GM12878 (cell line): ENCODE data around the gene DIDO1. TPM values are rescaled to one million over a fixed set of nuclear protein-coding genes. Genes with fewer than 3 reads are reported as not detected.
A peak's percentile ranks its signal among the peaks of the same experiment; 100 is the strongest.

ENCODE experiments used
- ATAC-seq: fragments of 200-7000 bp; cut with Tn5 transposase; 3 replicates; pipeline ENCODE4 v1.9.1; 2020; ENCODE audit warnings: mild to moderate bottlenecking, moderate library complexity
- BruUV-seq: library from RNA; stranded (reverse); fragments of 400-500 nt; replicated peaks from 2 replicates; lab custom pipeline; 2021; lab: Mats Ljungman, UMichigan
- CTCF ChIA-PET: fragments of 300-600 bp; sonication (Branson Sonifier 250); formaldehyde crosslinking; extraction: SDS; loops from one replicate; lab custom pipeline; 2021; ENCODE audit warnings: inconsistent platforms; lab: Yijun Ruan, JAX
- POLR2A ChIA-PET: fragments of 350-600 bp; formaldehyde crosslinking; extraction: SDS; loops from one replicate; lab custom pipeline; 2021; ENCODE audit warnings: inconsistent platforms; lab: Charles Lee
- RAD21 ChIA-PET: fragments of 300-600 bp; sonication (Branson Sonifier 250); formaldehyde crosslinking; loops from one replicate; lab custom pipeline; 2023; ENCODE audit warnings: antibody characterized with exemption; ENCODE audit not compliant: unreplicated experiment; lab: Charles Lee
- SMC1A ChIA-PET: fragments of 300-600 bp; sonication (Branson Sonifier 250); formaldehyde crosslinking; loops from one replicate; lab custom pipeline; 2023; ENCODE audit not compliant: unreplicated experiment, uncharacterized antibody; lab: Charles Lee
- DNase-seq: peaks from one replicate; pipeline ENCODE4 v3.0.0-alpha.2; 2011; ENCODE audit warnings: low read depth, low spot score
- FAIRE-seq: peaks from 3 replicates; lab custom pipeline; 2011; peaks lifted over from hg19 to GRCh38; lab: Jason Lieb, UNC
- H2AFZ ChIP-seq: 2 replicates; pipeline ENCODE4 v1.6.0; 2011; ENCODE audit warnings: low read depth, low read length, control low read depth; ENCODE audit not compliant: control insufficient read depth
- H3K27ac ChIP-seq: 2 replicates; pipeline ENCODE4 v1.5.1; 2011; ENCODE audit warnings: control low read depth; ENCODE audit not compliant: control insufficient read depth, insufficient read depth
- H3K27me3 ChIP-seq, 2 experiments: replicated peaks in 1 of 2; 2 replicates each; pipeline versions ENCODE4 v1.6.0 to v1.6.1; 2011; ENCODE audit warnings: low read length in 1 of 2; ENCODE audit not compliant: control insufficient read depth in 2 of 2, insufficient read depth in 2 of 2
- H3K36me3 ChIP-seq, 2 experiments: 2 replicates each; pipeline ENCODE4 v1.5.1; 2011; ENCODE audit warnings: low read length in 1 of 2; ENCODE audit not compliant: control insufficient read depth in 2 of 2, insufficient read depth in 2 of 2
- H3K4me1 ChIP-seq: 2 replicates; pipeline ENCODE4 v1.6.1; 2011; ENCODE audit warnings: mild to moderate bottlenecking, low read length, moderate library complexity, mixed read lengths; ENCODE audit not compliant: control insufficient read depth, insufficient read depth
- H3K4me2 ChIP-seq: 2 replicates; pipeline ENCODE4 v1.6.0; 2011; ENCODE audit warnings: control low read depth; ENCODE audit not compliant: control insufficient read depth, insufficient read depth
- H3K4me3 ChIP-seq: fragments of 200-600 bp; sonication (generic); 2 replicates; pipeline ENCODE4 v1.5.1; 2016
- H3K79me2 ChIP-seq: 2 replicates; pipeline ENCODE4 v1.6.0; 2011; ENCODE audit warnings: low read length; ENCODE audit not compliant: control insufficient read depth, insufficient read depth
- H3K9ac ChIP-seq: 2 replicates; pipeline ENCODE4 v1.8.0; 2011; ENCODE audit warnings: low read length, control low read depth, mixed read lengths; ENCODE audit not compliant: control insufficient read depth, insufficient read depth
- H3K9me3 ChIP-seq: replicated peaks from 3 replicates; pipeline ENCODE4 v1.5.1; 2011; ENCODE audit warnings: mild to moderate bottlenecking, low read length; ENCODE audit not compliant: control insufficient read depth, insufficient read depth
- H4K20me1 ChIP-seq: 2 replicates; pipeline ENCODE4 v1.6.0; 2011; ENCODE audit not compliant: control insufficient read depth, insufficient read depth
- HCFC1 ChIP-seq: fragments of 150-350 bp; IDR thresholded peaks from 2 replicates; pipeline ENCODE4 v1.6.1; 2014; ENCODE audit warnings: low read length
- POLR2A ChIP-seq: IDR thresholded peaks from 2 replicates; pipeline ENCODE4 v1.6.1; 2011; ENCODE audit warnings: low read depth, mild to moderate bottlenecking, low read length
- POLR2AphosphoS5 ChIP-seq: IDR thresholded peaks from 2 replicates; pipeline ENCODE4 v1.6.1; 2011; ENCODE audit warnings: mild to moderate bottlenecking, low read length, inconsistent platforms
- WGBS: methylation state at CpG from one replicate; pipeline ENCODE4 v1.1.6; 2016; ENCODE audit warnings: low lambda C conversion rate; ENCODE audit not compliant: insufficient replicate concordance, insufficient coverage; ENCODE audit errors: missing lambda C conversion rate; 5-methylcytosine and 5-hydroxymethylcytosine counted together
- in situ Hi-C: fragments of 300-500 bp; cut with MboI; formaldehyde crosslinking; loops from 9 replicates; pipeline ENCODE4 v1.14.3; 2018; ENCODE audit warnings: mixed read lengths
- intact Hi-C: fragments of 100-400 bp; cut with micrococcal nuclease; formaldehyde crosslinking; loops from one replicate; pipeline ENCODE4 v1.14.2; 2022; ENCODE audit not compliant: unreplicated experiment
- polyA plus RNA-seq, 11 experiments: library from polyadenylated mRNA; depleted of rRNA in 4 of 11; unstranded in 6 of 11; stranded (reverse) in 5 of 11; fragments of >200 nt; fragmentation: Nextera tagmentation in 4 of 11; fragmentation: Illumina TruSeq in 1 of 11; extraction: Ambion mirVana in 4 of 11; extraction: Trizol in 1 of 11; gene quantifications; 1 replicate in 1 of 11; 2 replicates in 10 of 11; pipeline versions ENCODE4 v1.2.1 to v1.2.3, GENCODE V29; 2011 to 2016; ENCODE audit warnings: inconsistent platforms in 2 of 11, missing spikeins in 2 of 11, low read depth in 1 of 11
- total RNA-seq, 4 experiments: library from RNA; depleted of rRNA in 3 of 4; stranded (reverse); fragments of >200 nt in 3 of 4; fragmentation: Illumina TruSeq in 1 of 4; extraction: Trizol in 1 of 4; gene quantifications; 2 replicates each; pipeline versions ENCODE4 v1.2.1 to v1.2.3, GENCODE V29; 2013 to 2021
- TF ChIP-seq, protein P1 (sequence below): IDR thresholded peaks from 2 replicates; pipeline ENCODE4 v1.6.1; 2012; ENCODE audit warnings: low read depth, low read length, improper control_type of control experiment
- TF ChIP-seq, protein P2 (sequence below), 3 experiments: IDR thresholded peaks in 2 of 3; conservative IDR thresholded peaks in 1 of 3; 2 replicates each; pipeline ENCODE4 v1.5.1; 2011; ENCODE audit warnings: low read depth in 3 of 3, low read length in 3 of 3, mild to moderate bottlenecking in 3 of 3, control low read depth in 2 of 3, moderate library complexity in 2 of 3, inconsistent platforms in 1 of 3, mixed read lengths in 1 of 3; ENCODE audit not compliant: control insufficient read depth in 2 of 3, insufficient read depth in 1 of 3; ENCODE audit errors: extremely low read depth in 1 of 3

DIDO1 gene
- total and polyA plus RNA-seq, 10 of the 15 experiments (the other 5 are each of a cell fraction or from before 2014, with no cell fraction given): 5.5 to 56.4 (median 38.4) TPM

DNA sequence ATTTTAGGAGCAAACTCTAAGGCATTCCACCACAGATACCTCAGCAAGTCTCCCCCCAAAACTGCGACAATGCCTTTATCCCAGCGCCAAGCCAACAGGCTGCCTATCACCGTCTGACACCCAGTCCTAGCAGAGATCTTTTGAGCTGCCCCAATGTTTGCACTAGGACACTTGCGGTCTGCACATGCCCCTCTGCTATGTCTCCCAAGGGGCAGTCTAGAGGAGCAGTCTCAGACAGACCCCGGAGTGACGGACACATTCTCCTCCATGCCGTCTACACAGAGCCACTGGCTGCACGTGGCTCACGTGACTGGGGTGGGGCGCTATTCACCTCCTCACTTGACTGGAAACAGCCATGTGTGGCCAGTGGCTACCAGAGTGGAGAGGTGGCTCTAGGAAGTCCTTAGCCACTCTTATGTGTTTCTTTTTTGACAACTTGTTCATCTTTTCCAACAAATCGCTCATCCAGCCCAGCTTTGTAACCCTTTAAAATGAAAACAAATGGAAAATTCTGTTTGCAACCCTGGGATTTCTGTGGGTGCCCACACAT is 16.0 kb downstream of the DIDO1 start:
- H3K36me3 ChIP-seq: peaks cover 30 to 46% of the 10 kb centered on the region in 2 experiments
- no peak for ATAC-seq
- H3K4me3 ChIP-seq: no peak overlapping the region
- ChIA-PET CTCF (no interaction called here), RAD21 (no interaction called here), POLR2A (no interaction called here), SMC1A (no interaction called here)
- intact Hi-C loops (no loop called here), in situ Hi-C loops (no loop called here)
- H3K4me2 ChIP-seq: no peak overlapping the region
- BruUV-seq: no TSS peak
- no peaks in the 10 kb centered on the region for H3K9me3 ChIP-seq
- 86% methylated on average over 11 of the region's 11 CpGs for WGBS
- H3K27ac ChIP-seq: no peak overlapping the region
- peaks cover 29% of the 10 kb centered on the region for H3K79me2 ChIP-seq
- H2AFZ ChIP-seq: no peak overlapping the region
- TF ChIP-seq POLR2A (peak; percentile 50), HCFC1 (no peak), POLR2AphosphoS5 (0 out of 2 replicates have a peak, but pooled peaks have one; percentile 23)
- TF ChIP-seq, protein P1, sequence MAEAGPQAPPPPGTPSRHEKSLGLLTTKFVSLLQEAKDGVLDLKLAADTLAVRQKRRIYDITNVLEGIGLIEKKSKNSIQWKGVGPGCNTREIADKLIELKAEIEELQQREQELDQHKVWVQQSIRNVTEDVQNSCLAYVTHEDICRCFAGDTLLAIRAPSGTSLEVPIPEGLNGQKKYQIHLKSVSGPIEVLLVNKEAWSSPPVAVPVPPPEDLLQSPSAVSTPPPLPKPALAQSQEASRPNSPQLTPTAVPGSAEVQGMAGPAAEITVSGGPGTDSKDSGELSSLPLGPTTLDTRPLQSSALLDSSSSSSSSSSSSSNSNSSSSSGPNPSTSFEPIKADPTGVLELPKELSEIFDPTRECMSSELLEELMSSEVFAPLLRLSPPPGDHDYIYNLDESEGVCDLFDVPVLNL: no peak
- TF ChIP-seq, protein P2, sequence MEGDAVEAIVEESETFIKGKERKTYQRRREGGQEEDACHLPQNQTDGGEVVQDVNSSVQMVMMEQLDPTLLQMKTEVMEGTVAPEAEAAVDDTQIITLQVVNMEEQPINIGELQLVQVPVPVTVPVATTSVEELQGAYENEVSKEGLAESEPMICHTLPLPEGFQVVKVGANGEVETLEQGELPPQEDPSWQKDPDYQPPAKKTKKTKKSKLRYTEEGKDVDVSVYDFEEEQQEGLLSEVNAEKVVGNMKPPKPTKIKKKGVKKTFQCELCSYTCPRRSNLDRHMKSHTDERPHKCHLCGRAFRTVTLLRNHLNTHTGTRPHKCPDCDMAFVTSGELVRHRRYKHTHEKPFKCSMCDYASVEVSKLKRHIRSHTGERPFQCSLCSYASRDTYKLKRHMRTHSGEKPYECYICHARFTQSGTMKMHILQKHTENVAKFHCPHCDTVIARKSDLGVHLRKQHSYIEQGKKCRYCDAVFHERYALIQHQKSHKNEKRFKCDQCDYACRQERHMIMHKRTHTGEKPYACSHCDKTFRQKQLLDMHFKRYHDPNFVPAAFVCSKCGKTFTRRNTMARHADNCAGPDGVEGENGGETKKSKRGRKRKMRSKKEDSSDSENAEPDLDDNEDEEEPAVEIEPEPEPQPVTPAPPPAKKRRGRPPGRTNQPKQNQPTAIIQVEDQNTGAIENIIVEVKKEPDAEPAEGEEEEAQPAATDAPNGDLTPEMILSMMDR (IDR thresholded peaks at IDR 0.05 in 2 of 3, conservative IDR thresholded peaks at IDR 0.05 in 1 of 3; ENCODE audit: control insufficient read depth in 2 of 3, extremely low read depth in 1 of 3, insufficient read depth in 1 of 3, low read depth in 3 of 3, low read length in 3 of 3): no peak
- no peak for DNase-seq
- H3K9ac ChIP-seq: no peak overlapping the region
- no peaks in the 10 kb centered on the region for H3K27me3 ChIP-seq
- FAIRE-seq: no peak
- H3K4me1 ChIP-seq: peaks cover 3% of the 10 kb centered on the region; the same call in 1 of the 2 replicates
- peaks cover 6% of the 10 kb centered on the region for H4K20me1 ChIP-seq
